Skin of body (tissue), 2 donors: ENCODE results near the gene GDI1. TPM values are rescaled to one million over a fixed set of nuclear protein-coding genes. Genes with fewer than 3 reads are reported as not detected.

Experiments
- DNase-seq: peaks from one replicate; lab custom pipeline; 2025; lab: John Stamatoyannopoulos, UW
- total RNA-seq: library from RNA; depleted of rRNA; stranded (reverse); fragments of >200 nt; gene quantifications from one replicate; pipeline ENCODE4 v1.2.3, GENCODE V29; 2014

GDI1 gene
- total RNA-seq, 1 donor from 2014 or later, result 58.2 TPM

DNA sequence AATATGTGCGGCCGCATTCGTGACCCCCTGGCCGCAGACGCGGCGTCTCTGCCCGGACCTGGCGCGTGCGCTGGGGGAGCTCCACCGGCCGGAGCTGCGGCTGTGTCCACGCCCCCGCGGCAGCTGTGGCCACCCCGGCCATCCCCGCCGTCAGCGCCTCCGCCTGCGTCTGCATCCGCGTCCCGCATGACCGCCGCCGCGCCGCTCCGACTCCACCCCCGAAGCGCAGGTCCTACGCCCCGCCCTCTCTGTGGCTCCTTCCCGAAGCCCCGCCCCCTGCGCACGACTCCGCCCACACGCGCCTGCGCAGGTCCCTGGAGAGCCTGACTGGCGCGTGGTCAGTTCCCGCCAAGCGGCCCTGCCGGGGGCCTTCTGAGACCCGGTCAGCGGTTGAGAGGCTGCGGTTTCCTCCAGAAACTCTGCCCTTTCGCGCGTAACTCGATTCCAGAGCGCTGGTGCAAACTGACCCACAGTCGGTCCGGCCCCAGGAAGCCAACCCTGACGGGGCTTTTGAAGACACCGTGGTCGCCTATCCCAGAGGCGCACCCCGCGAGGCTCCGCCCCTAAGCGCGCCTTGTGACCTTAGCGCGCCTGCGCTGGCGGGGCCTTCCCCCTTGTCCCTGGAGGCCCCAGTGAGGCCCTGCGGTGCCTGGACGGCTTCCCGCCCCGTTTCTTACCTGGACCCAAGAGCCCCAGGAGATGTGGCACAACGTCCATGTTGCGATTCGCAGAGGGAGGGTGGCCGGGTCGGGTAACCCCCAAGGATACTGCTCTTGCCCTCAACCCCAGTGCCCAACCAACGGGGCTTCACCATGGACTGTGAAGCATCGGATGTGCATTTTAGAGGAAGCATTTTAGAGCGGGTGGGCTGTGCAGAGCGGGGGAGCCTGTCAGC, 42.0 kb downstream of the GDI1 start, which contains the start of gene LAGE3:
LAGE3 (minus strand) TSS at position 554 of the 895 bp plus-strand sequence; CDS start at position 188, 366 bp downstream.
- peak; percentile 75 for DNase-seq

DNA sequence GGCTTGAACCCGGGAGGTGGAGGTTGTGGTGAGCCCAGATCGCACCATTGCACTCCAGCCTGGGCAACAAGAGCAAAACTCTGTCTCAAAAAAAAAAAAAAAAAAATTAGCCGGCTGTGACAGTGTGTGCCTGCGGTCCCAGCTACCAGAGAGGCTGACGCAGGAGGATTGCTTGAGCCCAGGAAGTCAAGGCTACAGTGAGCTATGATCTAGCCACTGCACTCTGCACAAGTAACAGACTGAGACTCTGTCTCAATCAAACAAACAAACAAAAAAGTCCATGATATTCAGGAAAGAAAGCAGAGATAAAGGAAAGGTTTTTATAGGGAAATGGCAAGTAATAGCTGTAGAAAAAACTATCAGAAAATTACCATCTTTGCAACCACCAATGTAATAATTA, 44.2 kb downstream of the GDI1 start:
- no peak for DNase-seq

DNA sequence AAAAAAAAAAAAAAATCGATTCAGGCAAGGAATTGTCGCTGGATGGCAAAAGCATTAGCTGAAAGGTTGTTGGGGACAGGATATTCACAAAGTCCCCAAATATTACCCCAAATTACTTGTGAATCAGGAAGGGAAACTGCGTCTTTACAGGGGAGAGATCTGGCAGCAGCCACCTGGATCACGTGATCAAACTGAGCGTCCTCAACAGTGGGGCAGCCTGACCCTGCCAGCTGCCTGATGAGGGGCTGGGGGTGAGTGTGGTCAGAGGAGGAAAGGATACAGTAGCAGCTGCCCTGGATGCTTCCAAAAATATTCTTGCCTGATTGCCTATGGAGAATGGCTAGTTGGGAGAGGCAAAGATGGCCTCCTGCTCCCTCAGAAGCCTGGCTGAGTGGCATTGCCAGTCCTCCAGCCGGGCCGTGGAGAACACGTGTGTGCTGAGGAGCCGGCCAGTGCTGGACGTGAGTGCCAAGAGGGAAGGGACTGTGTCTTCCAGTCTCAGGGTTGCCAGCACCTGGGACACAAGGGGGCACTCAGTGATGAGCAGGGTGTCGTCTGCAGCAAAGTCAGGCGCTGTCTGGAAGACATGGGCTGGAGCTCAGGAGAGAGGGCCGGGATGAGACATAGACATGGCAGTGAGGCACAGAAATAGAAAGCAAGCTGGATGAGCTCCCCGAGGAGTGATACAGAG, 45.1 kb downstream of the GDI1 start:
- DNase-seq, result no peak

DNA sequence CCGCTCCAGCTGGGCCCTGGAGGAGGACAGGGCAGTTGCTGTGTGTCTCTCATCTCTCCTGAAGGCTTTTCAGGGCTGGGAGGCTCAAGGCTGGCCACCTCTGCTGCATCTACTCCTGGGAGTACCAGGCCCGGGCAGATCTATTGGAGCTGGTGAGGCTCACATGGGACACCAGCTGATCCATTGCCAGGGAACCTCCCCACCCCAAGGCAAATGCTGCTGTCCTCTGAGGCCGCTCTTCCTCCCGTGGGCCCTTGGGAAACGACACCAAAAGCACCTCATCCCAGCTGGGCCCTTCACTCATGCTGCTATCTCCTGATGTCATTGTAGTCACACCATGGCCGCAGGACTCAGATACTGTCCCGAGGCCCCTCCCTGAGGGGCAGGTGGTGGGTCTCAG, 45.8 kb downstream of the GDI1 start:
- DNase-seq, result no peak

DNA sequence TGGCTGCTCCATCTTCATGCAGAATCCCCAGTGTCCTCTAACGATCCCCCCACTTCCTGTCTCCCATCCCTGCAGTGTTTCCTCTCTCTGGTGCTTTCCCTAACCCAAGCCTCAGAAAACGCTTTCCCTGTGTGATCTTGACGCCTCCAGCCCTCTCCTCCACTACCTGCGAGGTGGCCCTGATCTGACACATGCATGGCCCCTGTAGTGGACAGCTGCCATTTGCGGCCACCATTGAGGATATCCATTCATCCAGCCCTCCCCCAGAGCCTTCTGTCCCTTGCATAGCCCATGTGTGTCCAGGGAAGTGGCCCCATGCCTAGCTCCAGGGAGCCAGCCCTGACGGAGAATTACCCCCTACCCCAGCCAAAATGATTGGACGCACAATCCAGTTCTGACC, 46.4 kb downstream of the GDI1 start:
- DNase-seq, result no peak

DNA sequence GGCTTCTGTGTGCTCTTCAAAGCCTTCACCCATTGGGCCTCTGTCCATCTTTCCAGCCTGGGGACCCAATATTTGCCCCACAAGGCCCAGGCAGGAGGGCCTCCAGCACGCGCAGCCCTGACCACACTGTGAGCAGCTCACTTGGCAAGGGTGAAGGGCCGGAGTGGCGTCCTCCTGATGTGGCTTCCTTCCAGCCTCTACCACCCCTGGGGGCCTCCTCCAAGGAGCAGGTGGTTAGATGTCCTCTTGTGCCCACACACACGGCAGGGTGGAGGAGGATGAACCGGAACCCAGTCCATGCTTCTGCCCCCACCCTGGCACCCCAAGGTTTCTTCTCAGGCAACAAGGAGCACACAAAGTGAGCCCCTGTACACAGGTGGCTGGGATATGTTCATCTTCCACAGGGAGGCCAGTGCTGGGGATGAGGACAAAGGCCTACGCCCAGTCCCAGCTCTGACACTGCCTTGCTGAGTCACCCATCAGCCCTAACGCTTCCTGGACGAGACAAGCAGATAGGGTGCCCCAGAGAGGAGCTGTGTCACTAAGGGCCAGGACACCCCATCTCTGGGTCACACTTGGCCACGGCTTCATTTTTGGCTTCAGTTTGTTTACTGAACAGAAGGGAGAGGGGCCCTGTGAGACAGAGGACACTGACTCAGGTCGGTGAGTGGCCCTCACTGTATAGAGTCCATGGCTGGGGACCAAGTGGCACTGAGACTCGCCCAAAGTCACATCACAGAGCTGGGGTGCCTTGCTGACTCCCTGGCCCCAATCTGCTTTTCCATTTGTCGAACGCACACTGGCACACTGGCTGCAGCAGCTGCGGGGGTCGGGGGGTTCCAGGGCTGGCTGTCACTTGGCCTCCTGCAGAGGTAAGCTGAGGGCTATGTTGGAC, 47.5 kb downstream of the GDI1 start:
- no peak for DNase-seq

DNA sequence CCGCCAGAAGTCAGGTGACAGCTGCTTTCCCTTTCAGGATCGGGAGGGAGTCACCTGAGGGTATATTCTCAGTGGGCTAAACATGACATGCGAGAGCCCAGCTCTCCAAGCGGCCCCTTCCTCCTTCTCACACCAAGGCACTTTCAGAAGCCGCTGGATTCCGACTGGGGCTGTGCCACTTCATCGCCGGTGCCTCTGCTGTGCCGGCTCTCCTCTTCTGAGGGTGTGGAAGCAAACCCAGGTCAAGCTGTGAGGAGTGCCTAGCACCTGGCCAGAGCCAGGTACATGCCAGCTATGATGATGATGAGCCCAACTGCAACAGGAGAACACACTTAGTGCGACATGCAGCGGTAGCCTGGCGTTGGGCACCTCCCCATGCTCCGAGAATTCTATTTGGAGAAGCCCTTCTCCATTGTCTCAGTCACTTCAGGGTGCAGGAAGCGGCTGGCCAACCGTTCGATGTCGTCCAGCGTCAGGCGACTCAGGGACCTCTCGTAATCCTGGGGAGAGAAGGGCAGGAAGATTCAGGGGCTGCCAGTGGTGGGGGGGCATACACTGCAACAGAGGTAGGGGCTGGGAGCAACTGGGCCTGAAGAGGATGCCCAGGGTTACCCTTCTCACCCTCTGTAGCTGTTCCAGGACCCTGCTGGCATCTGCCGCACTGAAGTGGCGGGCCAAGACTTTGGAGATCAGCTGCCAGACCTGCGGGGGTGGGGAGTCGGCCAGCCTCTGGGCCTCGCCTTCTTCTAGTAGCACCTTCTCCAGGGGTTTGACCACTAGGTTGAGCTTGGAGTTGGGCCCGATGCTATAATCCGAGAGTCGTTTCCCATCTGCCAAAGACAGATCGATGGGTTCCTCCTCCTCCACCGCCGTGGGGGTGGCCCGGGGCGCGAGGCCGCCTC, 48.4 kb downstream of the GDI1 start:
- DNase-seq, result no peak

DNA sequence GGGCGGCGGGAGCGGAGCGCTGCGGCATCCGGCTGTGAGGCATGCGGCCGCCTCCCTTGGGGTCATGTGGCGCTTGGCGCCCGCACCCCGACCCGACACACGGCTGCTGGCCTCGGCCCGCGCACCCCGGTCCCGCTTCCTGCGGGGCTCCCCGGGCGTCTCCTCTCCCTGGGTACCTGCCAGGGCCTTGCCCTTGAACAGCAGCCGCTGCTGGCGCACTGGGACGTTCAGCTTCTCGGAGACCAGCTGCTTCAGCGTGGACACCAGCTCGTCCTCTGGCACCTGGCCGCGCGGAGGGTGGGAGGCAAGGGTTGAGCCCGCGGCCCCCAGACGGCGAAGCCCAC, 49.1 kb downstream of the GDI1 start:
- no peak for DNase-seq

DNA sequence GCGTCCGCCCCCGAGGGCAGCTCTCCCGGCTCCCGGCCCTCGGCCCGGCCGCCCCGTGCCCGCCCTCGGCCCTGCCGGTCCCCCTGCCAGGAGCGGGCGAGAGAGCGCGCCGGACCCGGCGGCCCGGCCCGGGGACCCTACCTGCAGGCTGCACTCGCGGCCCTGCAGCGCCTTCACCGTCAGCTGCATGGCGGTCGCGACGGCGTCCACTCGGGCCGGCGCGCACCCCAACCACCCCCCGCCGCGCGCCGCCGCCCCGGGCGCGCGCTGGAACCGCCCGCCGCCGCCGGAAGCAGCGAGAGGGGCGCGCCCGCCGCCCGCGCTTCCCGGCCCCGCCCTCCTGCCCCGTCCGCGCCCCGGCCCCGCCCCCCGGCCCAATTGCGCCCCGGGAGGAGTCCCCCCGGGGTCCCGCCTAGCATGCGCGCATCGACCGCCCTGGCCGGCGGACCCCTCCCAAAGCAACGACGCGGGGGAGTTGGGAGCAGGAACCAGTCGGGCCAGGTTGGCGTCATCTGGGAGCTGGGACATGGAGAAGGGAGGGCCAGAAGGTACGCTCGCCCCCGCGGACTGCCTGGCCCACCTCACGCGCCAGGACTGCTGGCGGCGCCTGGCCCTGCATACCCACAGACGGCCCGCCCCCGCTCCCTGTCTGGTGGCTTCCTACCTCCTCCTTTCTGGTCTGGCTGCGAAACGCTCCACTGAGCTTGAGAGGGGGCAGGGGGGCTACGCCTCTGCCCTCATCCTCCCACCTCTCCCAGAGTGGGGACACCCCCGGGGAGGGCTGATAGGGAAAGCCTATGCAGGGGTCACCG, 49.6 kb downstream of the GDI1 start, which contains the start of gene UBL4A:
UBL4A (minus strand) TSS at position 220 of the 812 bp plus-strand sequence; CDS start at position 189, 31 bp downstream.
- DNase-seq, result peak; percentile 4

DNA sequence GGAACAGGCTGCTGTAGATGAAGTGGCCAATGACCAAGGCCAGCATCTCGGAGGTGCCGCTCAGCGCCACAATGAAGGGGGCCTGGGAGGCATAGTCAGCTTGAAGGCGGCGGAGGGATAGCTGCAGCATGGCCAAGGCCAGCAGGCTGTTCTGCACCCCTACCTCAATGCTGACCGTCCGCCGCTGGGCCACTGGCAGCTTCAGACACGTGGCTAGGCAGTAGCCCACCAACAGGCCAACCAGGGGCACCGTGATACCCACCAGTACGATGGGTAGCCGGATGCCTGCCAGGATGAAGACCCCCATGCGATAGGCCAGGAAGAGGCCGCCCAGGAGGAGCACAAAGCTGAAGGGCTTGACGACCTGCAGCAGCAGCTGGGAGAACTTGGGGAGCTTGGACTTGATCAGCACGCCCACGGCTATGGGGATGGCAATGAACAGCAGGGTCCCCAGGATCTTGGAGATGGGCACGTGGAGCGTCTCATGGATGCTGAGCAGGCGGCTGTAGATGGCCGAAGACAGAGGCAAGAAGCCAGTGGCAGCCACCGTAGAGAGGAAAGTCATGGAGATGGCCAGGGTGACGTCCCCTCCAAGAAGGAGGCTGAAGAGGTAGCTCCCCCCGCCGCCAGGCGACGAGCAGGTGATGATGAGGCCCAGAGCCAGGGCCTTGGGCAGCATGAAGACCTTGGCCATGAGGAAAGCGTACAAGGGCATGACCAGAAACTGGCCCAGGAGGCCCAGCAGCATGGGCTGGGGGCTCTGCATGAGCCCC, 50.8 kb downstream of the GDI1 start:
- DNase-seq, result no peak

DNA sequence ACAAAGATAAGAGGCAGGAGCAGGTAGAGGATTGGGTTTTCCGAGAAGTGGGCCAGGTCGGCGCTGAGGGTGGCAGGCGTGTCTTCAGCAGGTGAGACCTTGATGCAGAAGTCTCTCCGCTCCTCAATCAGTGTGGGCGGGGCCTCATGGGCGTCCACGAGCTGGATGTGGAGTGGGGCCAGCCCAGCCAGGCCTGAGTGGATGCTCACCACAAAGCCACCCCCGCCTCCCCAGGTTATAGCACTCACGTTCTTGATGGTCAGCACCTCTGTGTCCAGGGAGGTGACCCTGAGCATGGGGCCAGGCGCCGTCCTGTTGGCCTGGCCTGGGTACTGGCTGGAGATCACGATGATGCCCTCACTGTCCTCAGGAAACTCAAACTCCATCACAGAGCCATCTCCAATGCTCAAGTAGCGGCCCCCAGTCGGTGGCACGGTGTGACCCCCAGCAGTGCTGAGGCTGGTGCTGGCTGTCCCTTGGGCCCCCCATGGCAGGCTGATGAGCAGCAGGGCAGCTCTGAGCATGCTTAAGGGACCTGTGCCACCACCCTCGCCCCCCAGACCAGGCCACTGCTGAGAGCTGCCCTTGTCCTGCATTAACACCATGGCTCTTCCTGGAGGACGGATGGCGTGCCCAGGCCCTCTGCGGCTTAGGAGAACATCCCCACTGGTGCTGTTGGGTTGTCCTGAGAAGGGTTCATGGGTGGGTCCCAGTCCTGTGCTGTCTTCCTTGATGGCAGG, 51.6 kb downstream of the GDI1 start:
- no peak for DNase-seq

DNA sequence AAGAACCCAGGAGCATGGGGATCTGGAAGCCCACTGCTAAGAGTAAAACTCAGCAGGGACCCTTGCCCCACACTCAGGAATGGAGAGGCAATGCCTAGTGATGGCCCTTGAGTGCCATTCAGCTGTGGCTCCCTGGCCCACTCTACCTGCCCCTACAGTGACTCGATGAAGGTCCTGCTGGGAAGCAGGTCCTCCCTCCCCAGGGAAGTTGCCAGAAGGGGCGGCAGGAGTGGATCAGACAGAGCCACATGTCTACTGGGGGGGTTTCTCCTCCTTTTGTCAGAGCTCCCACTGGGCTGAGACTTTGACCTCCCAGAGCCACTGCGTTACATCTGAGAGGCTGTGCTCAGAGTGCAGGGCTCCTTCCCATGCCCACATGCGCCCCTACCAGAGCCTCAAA, 52.2 kb downstream of the GDI1 start:
- no peak for DNase-seq

DNA sequence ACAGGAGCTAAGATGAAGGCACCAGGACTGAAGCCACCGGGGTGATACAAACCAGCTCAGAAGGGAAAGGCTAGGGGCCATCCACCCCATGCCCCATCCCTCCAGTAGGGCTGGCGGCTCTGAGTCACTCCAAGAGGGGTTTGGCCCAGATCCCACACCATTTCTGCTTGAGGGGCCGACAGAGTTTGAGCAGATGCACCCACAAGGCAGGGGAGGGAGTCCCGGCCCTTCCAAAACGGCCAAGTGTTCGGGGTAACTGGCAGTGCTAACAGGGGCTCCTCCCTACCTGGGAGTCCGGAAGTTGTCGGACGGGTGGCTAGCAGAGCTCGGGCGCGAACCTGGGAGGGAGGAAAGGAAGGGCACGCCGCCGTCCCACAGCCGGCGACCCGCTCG, 53.1 kb downstream of the GDI1 start:
- DNase-seq, result no peak

DNA sequence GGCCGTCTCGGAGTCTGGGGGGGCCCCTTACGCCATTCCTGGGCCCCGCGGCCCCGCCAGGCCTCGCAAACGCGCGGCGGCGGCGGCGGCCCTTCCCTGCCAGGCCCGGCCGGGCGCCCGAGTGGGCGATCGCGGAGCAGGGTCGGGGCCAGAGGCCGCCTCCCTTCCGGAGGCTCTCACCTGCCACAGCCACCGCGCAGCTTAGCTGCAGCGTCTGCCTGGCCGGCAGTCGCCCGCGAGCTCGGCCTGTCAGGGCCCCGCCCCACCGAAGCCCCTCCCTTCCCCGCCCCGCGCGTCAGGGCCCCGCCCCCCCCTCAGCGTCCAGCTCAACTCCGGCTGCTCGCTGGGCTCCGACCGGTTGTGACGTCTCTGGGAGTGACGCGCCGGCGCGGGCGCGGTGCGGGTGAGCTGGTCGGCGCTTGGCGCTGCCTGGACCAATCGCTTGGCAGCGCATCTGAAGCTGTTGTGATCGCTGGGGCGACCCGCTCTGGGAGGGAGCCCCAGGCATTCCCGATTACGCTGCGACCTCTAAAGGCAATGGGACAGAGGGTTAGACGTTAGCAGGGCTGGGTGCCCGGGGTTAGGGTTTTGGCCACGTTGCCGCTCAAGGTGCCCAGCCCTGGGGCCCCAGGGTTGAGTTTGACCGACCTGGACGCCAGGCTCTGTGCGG, 53.6 kb downstream of the GDI1 start, which contains the start of gene SLC10A3:
SLC10A3 (minus strand) TSS at position 216 of the 670 bp plus-strand sequence. CDS start 1,689 bp downstream, outside the sequence.
- peak; percentile 82 for DNase-seq
